HG02798 (cell line): ENCODE measurements around the gene INO80E.

ENCODE experiments used
- ATAC-seq: cut with Tn5 transposase; IDR thresholded peaks from one replicate; pipeline ENCODE4 v1.9.1; 2021; ENCODE audit warnings: mild to moderate bottlenecking; ENCODE audit not compliant: unreplicated experiment, poor library complexity

Gene INO80E

GRCh38 chr16:29975134-29975538, 20.9 kb upstream of the INO80E start:
- no peak for ATAC-seq

GRCh38 chr16:29975811-29976511, 20.1 kb upstream of the INO80E start:
- no peak for ATAC-seq

GRCh38 chr16:29977063-29977825, 18.8 kb upstream of the INO80E start:
- ATAC-seq: no peak

GRCh38 chr16:29978081-29978480, 18.0 kb upstream of the INO80E start:
- no peak for ATAC-seq

GRCh38 chr16:29978564-29979270, 17.3 kb upstream of the INO80E start:
- no peak for ATAC-seq

- ATAC-seq: no peak
Measured at GRCh38 chr16:29982560-29983419, 13.3 kb upstream of the INO80E start.

GRCh38 chr16:29983420-29984136, 12.5 kb upstream of the INO80E start:
- ATAC-seq: no peak

GRCh38 chr16:29984137-29984763, 11.8 kb upstream of the INO80E start:
- no peak for ATAC-seq

GRCh38 chr16:29984764-29985147, 11.3 kb upstream of the INO80E start:
- ATAC-seq: no peak

- ATAC-seq: no peak
Measured at GRCh38 chr16:29985271-29985811, 10.7 kb upstream of the INO80E start.

GRCh38 chr16:29986231-29986630, 9.8 kb upstream of the INO80E start:
- ATAC-seq: no peak

- ATAC-seq: no peak
Measured at GRCh38 chr16:29986931-29987330, 9.1 kb upstream of the INO80E start.

- ATAC-seq: no peak
Measured at GRCh38 chr16:29987371-29988085, 8.5 kb upstream of the INO80E start.

GRCh38 chr16:29988346-29989075, 7.5 kb upstream of the INO80E start:
- no peak for ATAC-seq

- ATAC-seq: no peak
Measured at GRCh38 chr16:29989111-29989858, 6.8 kb upstream of the INO80E start.

GRCh38 chr16:29990034-29990433, 6.0 kb upstream of the INO80E start:
- no peak for ATAC-seq
